Measurements from ENCODE around the gene CLDND2.

DNA sequence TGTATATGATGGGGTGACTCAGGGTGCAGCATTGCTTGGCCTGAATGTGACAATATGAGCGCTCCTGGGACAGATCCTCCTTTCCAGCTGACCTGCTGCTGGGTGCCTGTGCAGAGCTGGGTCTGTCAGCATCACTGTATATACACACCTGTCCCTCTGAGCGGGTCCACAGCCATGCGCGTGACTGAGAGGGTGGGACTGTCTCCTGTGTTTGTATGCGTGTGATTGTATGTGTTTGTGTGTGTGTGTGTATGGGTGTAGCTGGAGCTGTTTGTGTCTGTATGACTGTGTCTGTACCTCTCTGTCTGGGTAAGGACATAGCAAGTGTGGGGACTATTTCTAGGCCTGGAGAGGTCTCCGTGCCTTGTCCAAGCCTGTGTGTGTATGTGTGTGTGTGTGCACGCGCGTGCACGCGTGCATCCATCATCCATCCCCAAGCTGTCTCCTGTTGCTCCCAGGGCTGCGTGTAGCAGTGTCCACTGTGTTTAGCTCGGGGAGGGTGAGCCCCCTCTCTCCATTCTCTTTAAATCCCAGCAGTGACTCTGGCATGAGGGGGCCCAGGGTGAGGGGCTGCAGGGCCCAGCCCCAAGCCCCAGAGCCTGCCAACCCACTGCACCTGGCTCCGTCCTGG, 49.0 kb downstream of the CLDND2 start:
- TF ChIP-seq, protein P1, sequence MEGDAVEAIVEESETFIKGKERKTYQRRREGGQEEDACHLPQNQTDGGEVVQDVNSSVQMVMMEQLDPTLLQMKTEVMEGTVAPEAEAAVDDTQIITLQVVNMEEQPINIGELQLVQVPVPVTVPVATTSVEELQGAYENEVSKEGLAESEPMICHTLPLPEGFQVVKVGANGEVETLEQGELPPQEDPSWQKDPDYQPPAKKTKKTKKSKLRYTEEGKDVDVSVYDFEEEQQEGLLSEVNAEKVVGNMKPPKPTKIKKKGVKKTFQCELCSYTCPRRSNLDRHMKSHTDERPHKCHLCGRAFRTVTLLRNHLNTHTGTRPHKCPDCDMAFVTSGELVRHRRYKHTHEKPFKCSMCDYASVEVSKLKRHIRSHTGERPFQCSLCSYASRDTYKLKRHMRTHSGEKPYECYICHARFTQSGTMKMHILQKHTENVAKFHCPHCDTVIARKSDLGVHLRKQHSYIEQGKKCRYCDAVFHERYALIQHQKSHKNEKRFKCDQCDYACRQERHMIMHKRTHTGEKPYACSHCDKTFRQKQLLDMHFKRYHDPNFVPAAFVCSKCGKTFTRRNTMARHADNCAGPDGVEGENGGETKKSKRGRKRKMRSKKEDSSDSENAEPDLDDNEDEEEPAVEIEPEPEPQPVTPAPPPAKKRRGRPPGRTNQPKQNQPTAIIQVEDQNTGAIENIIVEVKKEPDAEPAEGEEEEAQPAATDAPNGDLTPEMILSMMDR (conservative IDR thresholded peaks at IDR 0.05 in 1 of 2, IDR thresholded peaks at IDR 0.05 in 1 of 2; ENCODE audit: low read depth in 1 of 2, low read length in 2 of 2) = no peak
- no peak for TF ChIP-seq EZH2 (IDR thresholded peaks at IDR 0.05; ENCODE audit: low read length, missing control alignments)

Measured in fibroblast of lung (primary cell).